Liver (tissue), 9 donors: ENCODE measurements around the gene DHRS7. TPM values are rescaled to one million over a fixed set of nuclear protein-coding genes. Genes with fewer than 3 reads are reported as not detected.

Experiments
- DNase-seq: peaks from one replicate; pipeline ENCODE4 v3.0.0-alpha.2; 2017; ENCODE audit warnings: low spot score
- H3K27ac ChIP-seq, 2 donors: one replicate each; pipeline ENCODE4 v1.7.0; 2013; ENCODE audit warnings: inconsistent platforms in 2 of 2, low read length in 2 of 2, control low read depth in 1 of 2, low read depth in 1 of 2, mild to moderate bottlenecking in 1 of 2
- H3K27me3 ChIP-seq, 4 donors: one replicate each; pipeline versions ENCODE4 v1.6.1 to v1.7.0; 2013; ENCODE audit warnings: low read length in 3 of 4, inconsistent platforms in 1 of 4, mild to moderate bottlenecking in 1 of 4, moderate library complexity in 1 of 4; ENCODE audit not compliant: control insufficient read depth in 4 of 4, insufficient read depth in 4 of 4
- H3K36me3 ChIP-seq, 4 donors: one replicate each; pipeline versions ENCODE4 v1.6.1 to v1.7.0; 2013; ENCODE audit warnings: low read length in 3 of 4, mild to moderate bottlenecking in 3 of 4, low read depth in 1 of 4, moderate library complexity in 1 of 4; ENCODE audit not compliant: control insufficient read depth in 4 of 4, insufficient read depth in 3 of 4
- H3K4me1 ChIP-seq, 4 donors: one replicate each; pipeline versions ENCODE4 v1.6.1 to v1.7.0; 2013; ENCODE audit warnings: low read length in 3 of 4, mild to moderate bottlenecking in 3 of 4, moderate library complexity in 1 of 4; ENCODE audit not compliant: control insufficient read depth in 4 of 4, insufficient read depth in 4 of 4
- H3K4me3 ChIP-seq, 3 donors: one replicate each; pipeline versions ENCODE4 v1.6.1 to v1.7.0; 2013; ENCODE audit warnings: low read length in 3 of 3, control low read depth in 1 of 3, low read depth in 1 of 3, mild to moderate bottlenecking in 1 of 3
- H3K9ac ChIP-seq, 2 donors: one replicate each; pipeline ENCODE4 v1.7.0; 2013; ENCODE audit warnings: low read length in 2 of 2, mild to moderate bottlenecking in 2 of 2, moderate library complexity in 2 of 2, control low read depth in 1 of 2, low read depth in 1 of 2
- H3K9me3 ChIP-seq, 4 donors: one replicate each; pipeline versions ENCODE4 v1.6.1 to v1.7.0; 2013; ENCODE audit warnings: low read length in 3 of 4; ENCODE audit not compliant: control insufficient read depth in 4 of 4
- EGR1 ChIP-seq, 2 donors: IDR thresholded peaks; 2 replicates each; pipeline ENCODE4 v1.6.1; 2016 to 2018; ENCODE audit warnings: antibody characterized with exemption in 2 of 2, low read depth in 2 of 2
- FOXA1 ChIP-seq: IDR thresholded peaks from 2 replicates; pipeline ENCODE4 v1.6.1; 2016; ENCODE audit warnings: antibody characterized with exemption
- GABPA ChIP-seq, 2 donors: IDR thresholded peaks in 1 of 2; conservative IDR thresholded peaks in 1 of 2; 2 replicates each; pipeline ENCODE4 v1.6.1; 2016; ENCODE audit warnings: antibody characterized with exemption in 2 of 2, mild to moderate bottlenecking in 1 of 2, moderate library complexity in 1 of 2
- HNF4A ChIP-seq, 2 donors: conservative IDR thresholded peaks; 2 replicates each; pipeline ENCODE4 v1.6.1; 2016; ENCODE audit warnings: antibody characterized with exemption in 2 of 2, mild to moderate bottlenecking in 2 of 2
- HNF4G ChIP-seq: IDR thresholded peaks from 2 replicates; pipeline ENCODE4 v1.6.1; 2016; ENCODE audit warnings: antibody characterized with exemption
- JUND ChIP-seq, 2 donors: IDR thresholded peaks; 2 replicates each; pipeline ENCODE4 v1.6.1; 2016; ENCODE audit warnings: antibody characterized with exemption in 2 of 2
- NR2F2 ChIP-seq: IDR thresholded peaks from 2 replicates; pipeline ENCODE4 v1.6.1; 2016; ENCODE audit warnings: antibody characterized with exemption
- RAD21 ChIP-seq, 2 donors: IDR thresholded peaks; 2 replicates each; pipeline ENCODE4 v1.6.1; 2016; ENCODE audit warnings: antibody characterized with exemption in 2 of 2, mild to moderate bottlenecking in 2 of 2
- RXRA ChIP-seq, 2 donors: IDR thresholded peaks; 2 replicates each; pipeline ENCODE4 v1.6.1; 2017 to 2018; ENCODE audit warnings: antibody characterized with exemption in 2 of 2, mild to moderate bottlenecking in 1 of 2
- SP1 ChIP-seq: IDR thresholded peaks from 2 replicates; pipeline ENCODE4 v1.6.1; 2018; ENCODE audit warnings: antibody characterized with exemption, mild to moderate bottlenecking
- TAF1 ChIP-seq: conservative IDR thresholded peaks from 2 replicates; pipeline ENCODE4 v1.6.1; 2016; ENCODE audit warnings: antibody characterized with exemption, mild to moderate bottlenecking
- YY1 ChIP-seq: IDR thresholded peaks from 2 replicates; pipeline ENCODE4 v1.6.1; 2016; ENCODE audit warnings: antibody characterized with exemption, mild to moderate bottlenecking
- WGBS: extraction: QIAGEN DNeasy Blood & Tissue Kit; methylation state at CpG from one replicate; pipeline ENCODE4 v1.1.7; 2013; 5-methylcytosine and 5-hydroxymethylcytosine counted together
- polyA plus RNA-seq, 2 donors: library from polyadenylated mRNA; stranded (reverse) in 1 of 2; unstranded in 1 of 2; fragments of 200-250 nt in 1 of 2; fragments of >200 nt in 1 of 2; fragmentation: Nextera tagmentation in 1 of 2; extraction: Ambion mirVana in 1 of 2; gene quantifications; one replicate each; pipeline versions ENCODE4 v1.2.1 to v1.2.3, GENCODE V29; 2013 to 2015
- total RNA-seq, 2 donors: library from RNA; depleted of rRNA; stranded (reverse); fragments of >200 nt; gene quantifications; one replicate each; pipeline ENCODE4 v1.2.3, GENCODE V29; 2014
- TF ChIP-seq, protein P1 (sequence below): fragments of 150-350 bp; IDR thresholded peaks from 2 replicates; pipeline ENCODE4 v1.5.1; 2017; ENCODE audit warnings: improper control_type of control experiment, low read depth, low read length; ENCODE audit not compliant: missing input control
- TF ChIP-seq, protein P2 (sequence below): IDR thresholded peaks from 2 replicates; pipeline ENCODE4 v1.6.1; 2016; ENCODE audit warnings: antibody characterized with exemption
- TF ChIP-seq, protein P3 (sequence below): IDR thresholded peaks from 2 replicates; pipeline ENCODE4 v1.6.1; 2016; ENCODE audit warnings: antibody characterized with exemption
- TF ChIP-seq, protein P4 (sequence below): IDR thresholded peaks from 2 replicates; pipeline ENCODE4 v1.6.1; 2016; ENCODE audit warnings: antibody characterized with exemption, mild to moderate bottlenecking
- TF ChIP-seq, protein P5 (sequence below): IDR thresholded peaks from 2 replicates; pipeline ENCODE4 v1.6.1; 2016; ENCODE audit warnings: antibody characterized with exemption
- donor health status: healthy.
- donor health status: healthy.
- donor health status: healthy.
- donor health status: healthy.
- donor health status: healthy.

DHRS7 gene
- total and polyA plus RNA-seq, 4 donors = 42.1 to 180 (median 80.3) TPM

DNA sequence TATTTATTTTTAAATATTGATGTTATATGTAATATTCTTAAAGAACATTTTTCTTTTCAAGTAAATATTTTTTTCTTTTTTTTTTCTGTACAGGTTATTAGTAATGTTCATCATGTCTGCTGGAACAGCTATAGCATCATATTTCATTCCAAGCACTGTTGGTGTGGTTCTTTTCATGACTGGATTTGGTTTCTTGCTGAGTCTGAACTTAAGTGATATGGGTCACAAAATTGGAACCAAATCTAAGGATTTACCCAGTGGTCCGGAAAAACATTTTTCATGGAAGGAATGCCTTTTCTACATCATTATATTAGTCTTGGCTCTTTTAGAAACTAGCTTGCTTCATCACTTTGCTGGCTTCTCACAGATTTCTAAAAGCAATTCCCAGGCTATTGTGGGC is 50.3 kb downstream of the DHRS7 start:
- no peak for DNase-seq
- WGBS = 0% methylated on average over 1 of the region's 1 CpG
- no peaks in the 10 kb centered on the region for H3K27me3 ChIP-seq
- H3K4me3 ChIP-seq = no peak overlapping the region
- H3K36me3 ChIP-seq = peaks cover 2 to 28% (median 21%) of the 10 kb centered on the region in 4 donors
- H3K4me1 ChIP-seq = no peaks in the 10 kb centered on the region
- H3K9ac ChIP-seq = no peak overlapping the region
- H3K9me3 ChIP-seq = no peaks in the 10 kb centered on the region
- TF ChIP-seq SP1 = no peak
- TF ChIP-seq, protein P1, sequence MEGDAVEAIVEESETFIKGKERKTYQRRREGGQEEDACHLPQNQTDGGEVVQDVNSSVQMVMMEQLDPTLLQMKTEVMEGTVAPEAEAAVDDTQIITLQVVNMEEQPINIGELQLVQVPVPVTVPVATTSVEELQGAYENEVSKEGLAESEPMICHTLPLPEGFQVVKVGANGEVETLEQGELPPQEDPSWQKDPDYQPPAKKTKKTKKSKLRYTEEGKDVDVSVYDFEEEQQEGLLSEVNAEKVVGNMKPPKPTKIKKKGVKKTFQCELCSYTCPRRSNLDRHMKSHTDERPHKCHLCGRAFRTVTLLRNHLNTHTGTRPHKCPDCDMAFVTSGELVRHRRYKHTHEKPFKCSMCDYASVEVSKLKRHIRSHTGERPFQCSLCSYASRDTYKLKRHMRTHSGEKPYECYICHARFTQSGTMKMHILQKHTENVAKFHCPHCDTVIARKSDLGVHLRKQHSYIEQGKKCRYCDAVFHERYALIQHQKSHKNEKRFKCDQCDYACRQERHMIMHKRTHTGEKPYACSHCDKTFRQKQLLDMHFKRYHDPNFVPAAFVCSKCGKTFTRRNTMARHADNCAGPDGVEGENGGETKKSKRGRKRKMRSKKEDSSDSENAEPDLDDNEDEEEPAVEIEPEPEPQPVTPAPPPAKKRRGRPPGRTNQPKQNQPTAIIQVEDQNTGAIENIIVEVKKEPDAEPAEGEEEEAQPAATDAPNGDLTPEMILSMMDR = no peak
- no peak for TF ChIP-seq RXRA (IDR thresholded peaks at IDR 0.05)
- TF ChIP-seq, protein P2, sequence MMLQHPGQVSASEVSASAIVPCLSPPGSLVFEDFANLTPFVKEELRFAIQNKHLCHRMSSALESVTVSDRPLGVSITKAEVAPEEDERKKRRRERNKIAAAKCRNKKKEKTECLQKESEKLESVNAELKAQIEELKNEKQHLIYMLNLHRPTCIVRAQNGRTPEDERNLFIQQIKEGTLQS = no peak
- TF ChIP-seq RAD21 (IDR thresholded peaks at IDR 0.05) = no peak
- TF ChIP-seq, protein P3, sequence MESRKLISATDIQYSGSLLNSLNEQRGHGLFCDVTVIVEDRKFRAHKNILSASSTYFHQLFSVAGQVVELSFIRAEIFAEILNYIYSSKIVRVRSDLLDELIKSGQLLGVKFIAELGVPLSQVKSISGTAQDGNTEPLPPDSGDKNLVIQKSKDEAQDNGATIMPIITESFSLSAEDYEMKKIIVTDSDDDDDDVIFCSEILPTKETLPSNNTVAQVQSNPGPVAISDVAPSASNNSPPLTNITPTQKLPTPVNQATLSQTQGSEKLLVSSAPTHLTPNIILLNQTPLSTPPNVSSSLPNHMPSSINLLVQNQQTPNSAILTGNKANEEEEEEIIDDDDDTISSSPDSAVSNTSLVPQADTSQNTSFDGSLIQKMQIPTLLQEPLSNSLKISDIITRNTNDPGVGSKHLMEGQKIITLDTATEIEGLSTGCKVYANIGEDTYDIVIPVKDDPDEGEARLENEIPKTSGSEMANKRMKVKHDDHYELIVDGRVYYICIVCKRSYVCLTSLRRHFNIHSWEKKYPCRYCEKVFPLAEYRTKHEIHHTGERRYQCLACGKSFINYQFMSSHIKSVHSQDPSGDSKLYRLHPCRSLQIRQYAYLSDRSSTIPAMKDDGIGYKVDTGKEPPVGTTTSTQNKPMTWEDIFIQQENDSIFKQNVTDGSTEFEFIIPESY = no peak
- TF ChIP-seq, protein P4, sequence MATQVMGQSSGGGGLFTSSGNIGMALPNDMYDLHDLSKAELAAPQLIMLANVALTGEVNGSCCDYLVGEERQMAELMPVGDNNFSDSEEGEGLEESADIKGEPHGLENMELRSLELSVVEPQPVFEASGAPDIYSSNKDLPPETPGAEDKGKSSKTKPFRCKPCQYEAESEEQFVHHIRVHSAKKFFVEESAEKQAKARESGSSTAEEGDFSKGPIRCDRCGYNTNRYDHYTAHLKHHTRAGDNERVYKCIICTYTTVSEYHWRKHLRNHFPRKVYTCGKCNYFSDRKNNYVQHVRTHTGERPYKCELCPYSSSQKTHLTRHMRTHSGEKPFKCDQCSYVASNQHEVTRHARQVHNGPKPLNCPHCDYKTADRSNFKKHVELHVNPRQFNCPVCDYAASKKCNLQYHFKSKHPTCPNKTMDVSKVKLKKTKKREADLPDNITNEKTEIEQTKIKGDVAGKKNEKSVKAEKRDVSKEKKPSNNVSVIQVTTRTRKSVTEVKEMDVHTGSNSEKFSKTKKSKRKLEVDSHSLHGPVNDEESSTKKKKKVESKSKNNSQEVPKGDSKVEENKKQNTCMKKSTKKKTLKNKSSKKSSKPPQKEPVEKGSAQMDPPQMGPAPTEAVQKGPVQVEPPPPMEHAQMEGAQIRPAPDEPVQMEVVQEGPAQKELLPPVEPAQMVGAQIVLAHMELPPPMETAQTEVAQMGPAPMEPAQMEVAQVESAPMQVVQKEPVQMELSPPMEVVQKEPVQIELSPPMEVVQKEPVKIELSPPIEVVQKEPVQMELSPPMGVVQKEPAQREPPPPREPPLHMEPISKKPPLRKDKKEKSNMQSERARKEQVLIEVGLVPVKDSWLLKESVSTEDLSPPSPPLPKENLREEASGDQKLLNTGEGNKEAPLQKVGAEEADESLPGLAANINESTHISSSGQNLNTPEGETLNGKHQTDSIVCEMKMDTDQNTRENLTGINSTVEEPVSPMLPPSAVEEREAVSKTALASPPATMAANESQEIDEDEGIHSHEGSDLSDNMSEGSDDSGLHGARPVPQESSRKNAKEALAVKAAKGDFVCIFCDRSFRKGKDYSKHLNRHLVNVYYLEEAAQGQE = no peak
- no peak for TF ChIP-seq NR2F2
- no peak for TF ChIP-seq TAF1
- TF ChIP-seq, protein P5, sequence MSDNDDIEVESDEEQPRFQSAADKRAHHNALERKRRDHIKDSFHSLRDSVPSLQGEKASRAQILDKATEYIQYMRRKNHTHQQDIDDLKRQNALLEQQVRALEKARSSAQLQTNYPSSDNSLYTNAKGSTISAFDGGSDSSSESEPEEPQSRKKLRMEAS = no peak
- no peak for TF ChIP-seq GABPA (IDR thresholded peaks at IDR 0.05 in 1 of 2, conservative IDR thresholded peaks at IDR 0.05 in 1 of 2)
- TF ChIP-seq HNF4A (conservative IDR thresholded peaks at IDR 0.05) = no peak
- no peak for TF ChIP-seq HNF4G
- no peak for TF ChIP-seq JUND (IDR thresholded peaks at IDR 0.05)
- no peak for TF ChIP-seq FOXA1
- TF ChIP-seq EGR1 (IDR thresholded peaks at IDR 0.05; ENCODE audit: low read depth in 2 of 2) = no peak
- H3K27ac ChIP-seq = no peak overlapping the region

DNA sequence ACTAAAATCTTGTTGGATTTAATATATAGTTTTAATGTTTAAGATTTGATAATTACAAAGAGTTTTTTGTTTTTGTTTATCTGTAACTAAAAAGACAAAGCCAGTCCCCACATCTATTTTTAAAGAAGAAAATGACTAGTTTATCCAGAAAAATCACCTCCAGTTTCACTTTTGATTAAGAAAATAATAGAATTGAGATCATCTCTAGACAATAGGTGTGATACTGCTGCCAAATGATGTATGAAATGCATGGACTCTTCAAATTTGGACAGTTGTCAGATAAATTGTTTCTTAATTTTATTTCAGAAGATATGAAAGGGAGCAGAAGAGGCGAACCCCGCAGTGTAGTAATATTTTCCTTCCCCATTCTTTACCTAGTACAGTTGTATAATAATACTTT is 53.5 kb downstream of the DHRS7 start:
- Histone ChIP-seq H3K9ac (no peak overlapping the region), H3K9me3 (no peaks in the 10 kb centered on the region), H3K36me3 (peaks cover 2 to 14% (median 7%) of the 10 kb centered on the region in 4 donors), H3K27ac (no peak overlapping the region), H3K4me1 (no peaks in the 10 kb centered on the region), H3K4me3 (no peak overlapping the region), H3K27me3 (no peaks in the 10 kb centered on the region)
- DNase-seq = no peak
- WGBS = 97% methylated on average over 2 of the region's 2 CpGs
- TF ChIP-seq, protein P3 = no peak
- TF ChIP-seq YY1 = no peak
- TF ChIP-seq HNF4A (conservative IDR thresholded peaks at IDR 0.05) = no peak
- TF ChIP-seq RXRA (IDR thresholded peaks at IDR 0.05) = no peak
